Ovary (tissue), 9 donors: Measurements from ENCODE around the gene MAJIN. TPM values are rescaled to one million over a fixed set of nuclear protein-coding genes. Genes with fewer than 3 reads are reported as not detected.

Source experiments
- DNase-seq, 5 donors: peaks; one replicate each; pipeline ENCODE4 v3.0.0-alpha.2; 2019 to 2020
- H3K27ac ChIP-seq, 2 donors: fragments of 200-600 bp; one replicate each; pipeline versions ENCODE4 v1.5.1 to v1.8.0; 2019 to 2022
- H3K27me3 ChIP-seq: fragments of 200-600 bp; one replicate; pipeline ENCODE4 v1.8.0; 2022
- H3K36me3 ChIP-seq: fragments of 200-600 bp; sonication (generic); one replicate; pipeline ENCODE4 v1.5.1; 2019
- H3K4me1 ChIP-seq: one replicate; pipeline ENCODE4 v1.8.1; 2013; ENCODE audit warnings: mild to moderate bottlenecking, moderate library complexity; ENCODE audit not compliant: insufficient read depth
- H3K4me3 ChIP-seq: fragments of 200-600 bp; sonication (generic); one replicate; pipeline ENCODE4 v1.5.1; 2017
- H3K9me3 ChIP-seq, 2 donors: fragments of 200-600 bp in 1 of 2; sonication (generic) in 1 of 2; one replicate each; pipeline versions ENCODE4 v1.5.1 to v1.8.1; 2013 to 2019; ENCODE audit warnings: mild to moderate bottlenecking in 1 of 2, moderate library complexity in 1 of 2
- CTCF ChIP-seq, 3 donors: fragments of 450-650 bp in 2 of 3; fragments of 200-600 bp in 1 of 3; IDR thresholded peaks; one replicate each; pipeline versions ENCODE4 v1.5.1 to v1.8.0; 2016 to 2022; ENCODE audit warnings: antibody characterized with exemption in 3 of 3, mild to moderate bottlenecking in 1 of 3
- EP300 ChIP-seq: sonication (generic); formaldehyde crosslinking; IDR thresholded peaks from one replicate; pipeline ENCODE4 v1.6.1; 2017; ENCODE audit warnings: antibody characterized with exemption
- POLR2A ChIP-seq: fragments of 450-650 bp; IDR thresholded peaks from one replicate; pipeline ENCODE4 v1.6.1; 2017; ENCODE audit warnings: antibody characterized with exemption, mild to moderate bottlenecking, moderate library complexity
- WGBS, 3 donors: extraction: QIAGEN DNeasy Blood & Tissue Kit in 1 of 3; methylation state at CpG; one replicate each; pipeline versions ENCODE4 v1.1.5 to v1.1.7; 2013 to 2017; 5-methylcytosine and 5-hydroxymethylcytosine counted together
- intact Hi-C, 4 donors: fragments of 100-400 bp; cut with DNase I; formaldehyde crosslinking; loops; one replicate each; pipeline versions ENCODE4 v1.11.0 to v1.15.1; 2022 to 2023
- polyA plus RNA-seq, 2 donors: library from polyadenylated mRNA; stranded (reverse); fragments of 200-250 nt in 1 of 2; fragments of 350-450 nt in 1 of 2; fragmentation: Illumina TruSeq in 1 of 2; extraction: RNeasy Lipid Tissue Mini Kit (QIAGEN cat#74804) in 1 of 2; gene quantifications; one replicate each; pipeline ENCODE4 v1.2.3, GENCODE V29; 2013 to 2014
- total RNA-seq, 7 donors: library from RNA; depleted of rRNA in 2 of 7; stranded (reverse); fragments of >200 nt in 2 of 7; fragmentation: NEBNext Ultra II Directional in 3 of 7; extraction: Animal tissue kit (Norgen Biotek cat#: 25700) in 3 of 7; gene quantifications; one replicate each; pipeline versions ENCODE4 v1.1.0 to v1.2.4, GENCODE V29; 2016 to 2023
- donor health status: DM: no; HTN: no; CAD: no; lungs with moderate emphysema.
- donor health status: DM: no; HTN: no; CAD: no.
- donor health status: Bipolar disorder and iron deficiency.
- donor health status: DM: yes; HTN: yes; CAD: no.
- donor health status: DM: no; HTN: no; CAD: no.
- donor health status: DM: yes; HTN: yes; CAD: no.

Gene MAJIN
- total and polyA plus RNA-seq, 9 donors = 0.46 TPM; not detected in 8

DNA sequence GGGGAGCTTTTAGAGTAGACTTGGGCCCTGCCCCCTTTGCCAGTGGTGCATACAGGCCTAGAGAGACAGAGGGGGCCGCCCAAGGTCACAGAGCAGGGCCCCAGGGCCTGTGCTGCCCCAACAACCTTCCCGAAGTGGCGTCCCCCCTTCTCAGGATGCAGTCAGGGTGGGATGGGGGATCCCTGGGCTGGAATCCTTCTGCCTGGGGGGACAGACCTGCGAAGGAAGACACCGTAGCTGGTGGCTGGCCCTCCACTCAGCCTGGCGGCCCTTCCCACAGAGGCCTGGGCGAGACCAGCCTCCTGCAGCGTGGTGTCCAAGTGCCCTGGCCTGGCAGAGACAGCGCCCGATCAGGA, 79.1 kb downstream of the MAJIN start:
- WGBS, 3 donors = 71 to 89% (median 81%) methylated on average over 10 of the region's 10 CpGs
- Histone ChIP-seq H3K4me3 (peak overlapping the region; percentile 14), H3K9me3 (no peaks in the 10 kb centered on the region), H3K4me1 (no peaks in the 10 kb centered on the region), H3K36me3 (no peaks in the 10 kb centered on the region), H3K27ac (no peak overlapping the region), H3K27me3 (no peaks in the 10 kb centered on the region)
- no peak for DNase-seq
- intact Hi-C loops = loop anchor here in 1 of 4 donors (2.0 kb wide), 1 partner anchor 46 kb away; no protein-coding TSS in a partner anchor
- TF ChIP-seq EP300 (no peak), POLR2A (no peak), CTCF (IDR thresholded peaks at IDR 0.05) (no peak)

DNA sequence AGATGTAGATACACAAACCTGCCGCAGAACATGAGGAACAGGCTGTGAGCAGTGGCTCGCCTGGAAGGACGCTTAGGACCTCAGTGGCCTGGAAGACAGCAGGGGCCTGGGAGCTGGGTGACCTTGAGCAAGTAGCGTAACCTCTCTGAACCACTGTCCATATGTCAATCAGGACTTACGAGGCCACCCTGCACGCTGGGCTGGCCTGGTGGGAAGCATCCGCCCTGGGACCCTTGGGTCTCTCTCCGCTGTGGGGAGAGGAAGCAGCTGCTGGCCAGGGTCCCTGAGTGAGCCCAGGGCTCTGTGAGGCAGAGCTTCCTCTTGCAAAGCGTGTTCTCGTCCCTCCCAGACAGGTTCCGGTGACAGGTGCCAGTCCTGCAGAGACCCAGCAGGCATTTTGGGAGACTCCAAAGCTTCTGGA, 79.5 kb downstream of the MAJIN start:
- WGBS, 3 donors = 69 to 75% (median 70%) methylated on average over 11 of the region's 11 CpGs
- no peak for TF ChIP-seq EP300
- no peak for TF ChIP-seq CTCF (IDR thresholded peaks at IDR 0.05)
- TF ChIP-seq POLR2A = no peak
- H3K9me3 ChIP-seq = no peaks in the 10 kb centered on the region
- no peaks in the 10 kb centered on the region for H3K36me3 ChIP-seq
- H3K4me1 ChIP-seq = peaks cover 1% of the 10 kb centered on the region
- intact Hi-C loops = loop anchor here in 1 of 4 donors (2.0 kb wide), 1 partner anchor 46 kb away; no protein-coding TSS in a partner anchor
- no peak overlapping the region for H3K27ac ChIP-seq
- H3K27me3 ChIP-seq = no peaks in the 10 kb centered on the region
- H3K4me3 ChIP-seq = peak overlapping the region; percentile 14
- no peak for DNase-seq

- TF ChIP-seq POLR2A (no peak), EP300 (no peak), CTCF (IDR thresholded peaks at IDR 0.05) (no peak)
- intact Hi-C loops = loop anchor here in 1 of 4 donors (2.0 kb wide), 1 partner anchor 45 kb away; no protein-coding TSS in a partner anchor
- Histone ChIP-seq H3K9me3 (no peaks in the 10 kb centered on the region), H3K36me3 (no peaks in the 10 kb centered on the region), H3K4me1 (peaks cover 1% of the 10 kb centered on the region), H3K27ac (no peak overlapping the region), H3K4me3 (no peak overlapping the region), H3K27me3 (no peaks in the 10 kb centered on the region)
- DNase-seq = no peak
- WGBS, 3 donors = 73 to 79% (median 77%) methylated on average over 5 of the region's 5 CpGs
Measured at GRCh38 chr11:64891880-64892279, 80.0 kb downstream of the MAJIN start.

GRCh38 chr11:64891215-64891848, 80.6 kb downstream of the MAJIN start:
- 83 to 85% (median 85%) methylated on average over 25 of the region's 25 CpGs for WGBS, 3 donors
- Histone ChIP-seq H3K9me3 (no peaks in the 10 kb centered on the region), H3K4me3 (peak overlapping the region; percentile 20), H3K4me1 (peaks cover 1% of the 10 kb centered on the region), H3K27me3 (no peaks in the 10 kb centered on the region), H3K36me3 (no peaks in the 10 kb centered on the region), H3K27ac (no peak overlapping the region)
- no peak for DNase-seq
- TF ChIP-seq EP300 (no peak), POLR2A (no peak), CTCF (IDR thresholded peaks at IDR 0.05) (no peak)
- intact Hi-C loops = no loop called here
